HEK293T (cell line): ENCODE measurements around the gene CTNNA1.

Experiments used
- ARNT ChIP-seq: fragments of 450-650 bp; IDR thresholded peaks from 2 replicates; pipeline ENCODE4 v1.6.1; 2017; ENCODE audit warnings: mild to moderate bottlenecking
- BHLHE40 ChIP-seq: fragments of 450-650 bp; IDR thresholded peaks from 2 replicates; pipeline ENCODE4 v1.6.1; 2016; ENCODE audit warnings: mild to moderate bottlenecking, moderate library complexity, borderline replicate concordance
- FOXA1 ChIP-seq: fragments of 450-650 bp; IDR thresholded peaks from 2 replicates; pipeline ENCODE4 v1.6.1; 2016; ENCODE audit warnings: mild to moderate bottlenecking
- FOXM1 ChIP-seq: fragments of 450-650 bp; IDR thresholded peaks from 2 replicates; pipeline ENCODE4 v1.6.1; 2017; ENCODE audit warnings: mild to moderate bottlenecking, borderline replicate concordance
- HDGF ChIP-seq: fragments of 450-650 bp; IDR thresholded peaks from 2 replicates; pipeline ENCODE4 v1.6.1; 2017; ENCODE audit warnings: antibody characterized with exemption, borderline replicate concordance
- LEF1 ChIP-seq: fragments of 450-650 bp; IDR thresholded peaks from 2 replicates; pipeline ENCODE4 v1.6.1; 2017; ENCODE audit warnings: mild to moderate bottlenecking, borderline replicate concordance
- SUZ12 ChIP-seq: fragments of 450-650 bp; IDR thresholded peaks from 2 replicates; pipeline ENCODE4 v1.6.1; 2016; ENCODE audit warnings: mild to moderate bottlenecking
- TARDBP ChIP-seq: fragments of 450-650 bp; IDR thresholded peaks from 2 replicates; pipeline ENCODE4 v1.6.1; 2016
- TF ChIP-seq, protein P1 (sequence below): fragments of 450-650 bp; IDR thresholded peaks from 2 replicates; pipeline ENCODE4 v1.6.1; 2016

DNA sequence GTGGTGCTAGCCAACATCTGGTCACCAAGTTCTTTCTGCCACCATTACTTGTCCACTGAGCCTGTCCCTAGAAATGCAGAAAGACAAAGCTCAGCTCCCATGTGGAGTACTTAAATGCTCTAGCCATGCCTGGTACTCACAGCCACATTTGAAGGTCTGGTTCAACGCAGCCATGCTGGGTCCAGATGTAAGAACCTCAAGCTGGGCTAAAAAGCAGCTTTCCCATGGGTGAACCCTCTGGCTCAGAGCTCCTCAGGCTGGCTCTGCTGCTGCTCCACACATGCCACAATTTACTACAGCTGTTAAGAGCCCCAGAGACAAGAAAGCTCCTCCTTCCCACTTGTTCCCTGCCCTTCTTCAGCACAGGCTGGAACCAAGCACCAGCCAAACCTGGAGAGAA lies 219.0 kb downstream of the CTNNA1 start:
- TF ChIP-seq FOXM1 (no peak), HDGF (no peak), BHLHE40 (no peak), LEF1 (no peak), ARNT (no peak), FOXA1 (no peak), SUZ12 (no peak), TARDBP (no peak)
- TF ChIP-seq, protein P1, sequence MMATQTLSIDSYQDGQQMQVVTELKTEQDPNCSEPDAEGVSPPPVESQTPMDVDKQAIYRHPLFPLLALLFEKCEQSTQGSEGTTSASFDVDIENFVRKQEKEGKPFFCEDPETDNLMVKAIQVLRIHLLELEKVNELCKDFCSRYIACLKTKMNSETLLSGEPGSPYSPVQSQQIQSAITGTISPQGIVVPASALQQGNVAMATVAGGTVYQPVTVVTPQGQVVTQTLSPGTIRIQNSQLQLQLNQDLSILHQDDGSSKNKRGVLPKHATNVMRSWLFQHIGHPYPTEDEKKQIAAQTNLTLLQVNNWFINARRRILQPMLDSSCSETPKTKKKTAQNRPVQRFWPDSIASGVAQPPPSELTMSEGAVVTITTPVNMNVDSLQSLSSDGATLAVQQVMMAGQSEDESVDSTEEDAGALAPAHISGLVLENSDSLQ, result no peak
